Measurements from ENCODE around the gene FCAMR. TPM values are rescaled to one million over a fixed set of nuclear protein-coding genes. Genes with fewer than 3 reads are reported as not detected.

The FCAMR gene
- total RNA-seq, 4 donors from 2014 or later = 0.37 to 2.4 (median 0.64) TPM; not detected in 1

DNA sequence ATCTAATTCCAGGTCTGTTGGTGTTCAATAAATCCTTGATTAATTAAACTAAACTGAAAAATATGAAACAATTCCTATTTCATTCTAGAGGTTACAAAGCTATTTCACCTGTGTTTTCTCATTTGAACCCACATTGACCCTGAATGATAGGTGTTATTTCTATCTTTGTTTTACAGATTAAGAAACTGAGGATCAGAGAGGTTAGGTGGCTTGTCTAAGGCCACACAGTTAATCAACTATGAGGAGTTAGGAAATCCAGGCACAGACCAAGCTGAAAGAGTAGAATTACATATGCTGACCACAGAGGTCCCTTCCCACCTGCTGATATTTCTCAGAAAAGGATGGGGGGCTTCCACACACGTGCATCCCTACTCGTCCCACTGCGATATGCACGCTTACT is 24.5 kb downstream of the FCAMR start:
- Histone ChIP-seq H3K27ac (peak overlapping the region; percentile 82 to 89 (median 83)), H3K4me1 (peaks cover 7 to 53% (median 36%) of the 10 kb centered on the region in 4 donors), H3K9me3 (no peaks in the 10 kb centered on the region), H3K4me3 (peak overlapping the region; percentile 25 to 53 (median 46)), H3K27me3 (no peaks in the 10 kb centered on the region), H3K36me3 (no peaks in the 10 kb centered on the region)
- no peak for DNase-seq
- intact Hi-C loops (cut with DNase I; ENCODE audit: low total_unique reads) = no loop called here
- 68% methylated on average over 4 of the region's 4 CpGs; no CpG with 5 or more reads in 1 of the 2 donors for WGBS, 2 donors (ENCODE audit: low coverage in 1 of 2)
- no peak for TF ChIP-seq POLR2AphosphoS5 (IDR thresholded peaks at IDR 0.05)
- TF ChIP-seq, protein P1, sequence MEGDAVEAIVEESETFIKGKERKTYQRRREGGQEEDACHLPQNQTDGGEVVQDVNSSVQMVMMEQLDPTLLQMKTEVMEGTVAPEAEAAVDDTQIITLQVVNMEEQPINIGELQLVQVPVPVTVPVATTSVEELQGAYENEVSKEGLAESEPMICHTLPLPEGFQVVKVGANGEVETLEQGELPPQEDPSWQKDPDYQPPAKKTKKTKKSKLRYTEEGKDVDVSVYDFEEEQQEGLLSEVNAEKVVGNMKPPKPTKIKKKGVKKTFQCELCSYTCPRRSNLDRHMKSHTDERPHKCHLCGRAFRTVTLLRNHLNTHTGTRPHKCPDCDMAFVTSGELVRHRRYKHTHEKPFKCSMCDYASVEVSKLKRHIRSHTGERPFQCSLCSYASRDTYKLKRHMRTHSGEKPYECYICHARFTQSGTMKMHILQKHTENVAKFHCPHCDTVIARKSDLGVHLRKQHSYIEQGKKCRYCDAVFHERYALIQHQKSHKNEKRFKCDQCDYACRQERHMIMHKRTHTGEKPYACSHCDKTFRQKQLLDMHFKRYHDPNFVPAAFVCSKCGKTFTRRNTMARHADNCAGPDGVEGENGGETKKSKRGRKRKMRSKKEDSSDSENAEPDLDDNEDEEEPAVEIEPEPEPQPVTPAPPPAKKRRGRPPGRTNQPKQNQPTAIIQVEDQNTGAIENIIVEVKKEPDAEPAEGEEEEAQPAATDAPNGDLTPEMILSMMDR (IDR thresholded peaks at IDR 0.05) = no peak
- no peak for TF ChIP-seq POLR2A (IDR thresholded peaks at IDR 0.05)
- TF ChIP-seq EP300 (IDR thresholded peaks at IDR 0.05; ENCODE audit: low read depth) = no peak
- in situ Hi-C loops (cut with MboI; ENCODE audit: low pct_ligation_motif_present in 1 of 4, low pct_unique_long_range_greater_than_20kb in 1 of 4, low sequenced_read_pairs in 3 of 4) = no loop called here

DNA sequence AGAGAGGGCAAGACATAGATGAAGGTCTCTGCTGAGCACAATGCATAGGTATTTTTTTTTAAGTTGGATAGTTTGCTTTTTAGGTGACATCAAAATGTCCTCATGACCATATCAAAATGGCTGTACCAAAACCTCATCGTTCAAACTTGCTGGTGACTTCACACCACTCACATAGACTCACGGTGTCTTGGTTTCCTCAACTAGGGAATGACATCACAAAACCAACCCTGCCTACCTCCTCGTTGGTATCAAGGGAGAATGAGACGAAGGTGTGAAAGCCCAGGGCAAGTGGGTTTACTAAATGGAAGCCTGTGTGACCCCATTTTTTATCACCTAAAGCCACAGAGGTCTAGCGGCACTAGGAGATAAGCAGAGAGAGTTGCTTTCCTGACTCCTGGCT is 25.6 kb downstream of the FCAMR start:
- WGBS, 2 donors (ENCODE audit: low coverage in 1 of 2) = 40 to 47% methylated on average over 1 to 5 of the region's 5 CpGs
- no peaks in the 10 kb centered on the region for H3K36me3 ChIP-seq
- no peak for TF ChIP-seq POLR2AphosphoS5 (IDR thresholded peaks at IDR 0.05)
- TF ChIP-seq EP300 (IDR thresholded peaks at IDR 0.05; ENCODE audit: low read depth) = no peak
- TF ChIP-seq, protein P1 (IDR thresholded peaks at IDR 0.05) = no peak
- TF ChIP-seq POLR2A (IDR thresholded peaks at IDR 0.05) = no peak
- peak overlapping the region; percentile 25 to 53 (median 46) for H3K4me3 ChIP-seq
- H3K27me3 ChIP-seq = no peaks in the 10 kb centered on the region
- in situ Hi-C loops (cut with MboI; ENCODE audit: low pct_ligation_motif_present in 1 of 4, low pct_unique_long_range_greater_than_20kb in 1 of 4, low sequenced_read_pairs in 3 of 4) = no loop called here
- intact Hi-C loops (cut with DNase I; ENCODE audit: low total_unique reads) = no loop called here
- peak overlapping the region; percentile 82 to 89 (median 83) for H3K27ac ChIP-seq
- H3K4me1 ChIP-seq = peaks cover 7 to 56% (median 43%) of the 10 kb centered on the region in 4 donors
- no peak for DNase-seq
- H3K9me3 ChIP-seq = no peaks in the 10 kb centered on the region

DNA sequence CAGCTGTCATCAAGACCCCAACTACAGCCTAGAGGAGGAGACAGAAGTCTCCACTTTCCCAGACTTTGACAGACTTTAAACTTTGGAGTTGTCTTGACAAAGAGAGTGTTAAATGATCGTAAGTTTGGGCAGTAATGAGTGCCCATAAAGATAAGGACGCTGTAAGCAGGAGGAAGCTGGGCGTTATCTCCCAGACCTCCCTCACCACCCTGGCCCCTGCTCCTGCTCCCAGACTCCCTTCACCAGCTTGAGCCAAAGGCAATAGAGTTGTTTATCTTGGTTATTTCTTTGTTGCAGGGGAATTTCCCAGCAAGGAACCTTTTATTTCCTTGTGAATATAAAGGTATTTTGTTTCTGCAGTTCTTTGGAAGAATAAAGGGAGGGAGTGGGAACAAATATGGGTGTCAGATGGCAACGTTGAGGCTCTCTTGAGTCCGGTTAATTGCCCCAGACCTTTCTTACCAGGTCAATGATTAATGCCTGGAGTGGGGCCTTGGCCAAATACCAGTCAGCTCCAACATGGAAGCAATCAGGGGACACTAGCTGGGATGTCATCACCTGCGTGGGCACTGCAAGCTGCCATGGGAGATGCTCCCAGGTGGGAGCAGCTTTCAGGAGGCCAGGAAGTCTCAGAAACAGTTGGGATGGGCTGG is 28.4 kb downstream of the FCAMR start:
- Histone ChIP-seq H3K27me3 (no peaks in the 10 kb centered on the region), H3K4me3 (peak overlapping the region in 2 of 4 donors; percentile 10 to 30), H3K27ac (peak overlapping the region; percentile 82 to 89 (median 83)), H3K4me1 (peaks cover 3 to 45% (median 24%) of the 10 kb centered on the region in 4 donors), H3K36me3 (no peaks in the 10 kb centered on the region), H3K9me3 (no peaks in the 10 kb centered on the region)
- in situ Hi-C loops (cut with MboI; ENCODE audit: low pct_ligation_motif_present in 1 of 4, low pct_unique_long_range_greater_than_20kb in 1 of 4, low sequenced_read_pairs in 3 of 4) (no loop called here), intact Hi-C loops (cut with DNase I; ENCODE audit: low total_unique reads) (no loop called here)
- WGBS, 2 donors (ENCODE audit: low coverage in 1 of 2) = 27 to 44% methylated on average over 3 to 6 of the region's 6 CpGs
- DNase-seq = peak; percentile 83
- peak in 2 of 3 donors; percentile 56 to 78 for TF ChIP-seq POLR2AphosphoS5 (IDR thresholded peaks at IDR 0.05)
- peak; percentile 14 for TF ChIP-seq EP300 (IDR thresholded peaks at IDR 0.05; ENCODE audit: low read depth)
- TF ChIP-seq, protein P1 (IDR thresholded peaks at IDR 0.05) = no peak
- TF ChIP-seq POLR2A (IDR thresholded peaks at IDR 0.05) = no peak

DNA sequence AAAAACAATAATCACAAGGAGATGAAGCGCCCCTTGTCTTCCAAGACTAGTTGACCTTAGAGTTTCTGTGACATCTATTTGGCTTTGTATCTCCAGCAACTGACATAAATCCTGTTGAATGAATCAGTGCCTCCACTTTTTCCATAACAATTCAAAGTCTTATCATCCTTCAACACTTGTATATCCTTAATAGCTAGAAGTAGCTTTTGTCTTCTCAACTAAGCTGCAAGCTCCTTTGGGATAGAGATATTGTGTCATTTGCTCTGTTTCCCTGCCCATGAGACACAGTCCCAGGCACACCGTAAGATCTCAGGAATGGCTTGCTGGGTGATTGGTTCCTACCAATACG is 29.7 kb downstream of the FCAMR start:
- in situ Hi-C loops (cut with MboI; ENCODE audit: low pct_ligation_motif_present in 1 of 4, low pct_unique_long_range_greater_than_20kb in 1 of 4, low sequenced_read_pairs in 3 of 4) = no loop called here
- 0 to 51% methylated on average over 2 to 3 of the region's 3 CpGs for WGBS, 2 donors (ENCODE audit: low coverage in 1 of 2)
- no peaks in the 10 kb centered on the region for H3K36me3 ChIP-seq
- H3K9me3 ChIP-seq = no peaks in the 10 kb centered on the region
- intact Hi-C loops (cut with DNase I; ENCODE audit: low total_unique reads) = no loop called here
- peak overlapping the region; percentile 82 to 89 (median 83) for H3K27ac ChIP-seq
- DNase-seq = no peak
- H3K4me1 ChIP-seq = peaks cover 3 to 45% (median 24%) of the 10 kb centered on the region in 4 donors
- H3K27me3 ChIP-seq = no peaks in the 10 kb centered on the region
- TF ChIP-seq POLR2AphosphoS5 (IDR thresholded peaks at IDR 0.05) (peak in 1 of 3 donors; percentile 1), EP300 (IDR thresholded peaks at IDR 0.05; ENCODE audit: low read depth) (no peak)
- H3K4me3 ChIP-seq = no peak overlapping the region
